SH-SY5Y (cell line): ENCODE data around the gene ZNF440.

Experiments used
- GATA2 ChIP-seq: IDR thresholded peaks from 2 replicates; pipeline ENCODE4 v1.6.1; 2011; ENCODE audit warnings: mild to moderate bottlenecking, low read depth, low read length
- GATA3 ChIP-seq: IDR thresholded peaks from 2 replicates; pipeline ENCODE4 v1.6.1; 2011; ENCODE audit warnings: low read depth, mild to moderate bottlenecking, low read length, moderate library complexity

DNA sequence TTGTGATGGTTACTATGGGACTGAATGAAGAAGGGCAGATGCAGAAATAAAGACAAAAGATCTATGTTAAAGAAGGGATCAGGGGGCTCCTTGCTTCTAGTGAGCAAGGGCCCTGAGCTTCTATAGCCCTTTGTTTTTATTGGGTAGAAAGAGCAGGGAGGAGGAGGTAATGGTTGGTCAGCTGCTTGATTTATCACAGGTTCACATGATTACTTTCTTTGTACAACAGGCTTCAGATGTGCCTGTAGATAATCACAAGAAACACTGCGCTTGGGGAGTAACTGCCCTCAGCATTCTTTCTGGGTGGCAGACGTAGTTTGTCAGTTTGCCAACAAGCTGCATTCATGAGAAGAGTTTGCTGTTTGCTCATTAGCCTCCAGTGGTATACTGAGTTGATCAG lies 29.6 kb downstream of the ZNF440 start:
- TF ChIP-seq GATA2, result no peak
- no peak for TF ChIP-seq GATA3
